Mesenteric fat pad (tissue), 1 donor: ENCODE results near the gene MRPL57. TPM values are rescaled to one million over a fixed set of nuclear protein-coding genes. Genes with fewer than 3 reads are reported as not detected.

Experiments used
- total RNA-seq: library from RNA; stranded (reverse); fragmentation: NEBNext Ultra II Directional; extraction: Animal tissue kit (Norgen Biotek cat#: 25700); gene quantifications from one replicate; pipeline ENCODE4 v1.2.1, GENCODE V29; 2021
- donor health status: DM: yes; HTN: yes; CAD: no.

MRPL57 gene
- total RNA-seq, 1 donor from 2014 or later, result 14.1 TPM

Other genes with a start within 250 kb of the MRPL57 start
- 48.7 TPM for gene LATS2, start 115.1 kb upstream of the MRPL57 start, total RNA-seq
- gene SAP18, start 36.5 kb upstream of the MRPL57 start, total RNA-seq, result 206 TPM
- not detected for gene SKA3, start 106 bp upstream of the MRPL57 start, total RNA-seq